Ascending aorta (tissue), 2 donors: Measurements from ENCODE around the gene MYRFL. TPM values are rescaled to one million over a fixed set of nuclear protein-coding genes. Genes with fewer than 3 reads are reported as not detected.
A peak's percentile ranks its signal among the peaks of the same experiment; 100 is the strongest.
"Not testable (repeated sequence)": the region's sequence is repeated elsewhere in the genome, so short reads cannot be mapped to it uniquely, and the experiment has no call there.

ENCODE experiments used
- DNase-seq, 2 donors: peaks; one replicate each; pipeline ENCODE4 v3.0.0-alpha.2; 2019; ENCODE audit warnings: low spot score in 2 of 2
- H3K27ac ChIP-seq, 2 donors: fragments of 200-600 bp; sonication (generic); one replicate each; pipeline ENCODE4 v1.5.1; 2016 to 2017; ENCODE audit warnings: mild to moderate bottlenecking in 1 of 2
- H3K27me3 ChIP-seq: fragments of 200-600 bp; sonication (generic); one replicate; pipeline ENCODE4 v1.5.1; 2017
- H3K36me3 ChIP-seq, 2 donors: fragments of 200-600 bp; sonication (generic); one replicate each; pipeline ENCODE4 v1.5.1; 2016
- H3K4me1 ChIP-seq, 2 donors: fragments of 200-600 bp; sonication (generic); one replicate each; pipeline ENCODE4 v1.5.1; 2016 to 2017; ENCODE audit warnings: mild to moderate bottlenecking in 1 of 2
- H3K4me3 ChIP-seq, 2 donors: fragments of 200-600 bp; sonication (generic); one replicate each; pipeline ENCODE4 v1.5.1; 2016 to 2017; ENCODE audit warnings: mild to moderate bottlenecking in 1 of 2
- H3K9me3 ChIP-seq, 2 donors: fragments of 200-600 bp; sonication (generic); one replicate each; pipeline ENCODE4 v1.5.1; 2016
- CTCF ChIP-seq, 3 experiments: fragments of 200-600 bp in 2 of 3; fragments of 450-650 bp in 1 of 3; sonication (generic) in 2 of 3; IDR thresholded peaks; one replicate each; pipeline ENCODE4 v1.5.1; 2016 to 2019; ENCODE audit warnings: antibody characterized with exemption in 3 of 3, mild to moderate bottlenecking in 1 of 3, moderate library complexity in 1 of 3
- intact Hi-C: fragments of 100-400 bp; cut with DNase I; formaldehyde crosslinking; loops from one replicate; pipeline ENCODE4 v1.15.1; 2023
- total RNA-seq: library from RNA; depleted of rRNA; stranded (reverse); fragments of >200 nt; gene quantifications from one replicate; pipeline ENCODE4 v1.1.0, GENCODE V29; 2016

MYRFL gene
- total RNA-seq, 1 donor from 2014 or later: not detected

DNA sequence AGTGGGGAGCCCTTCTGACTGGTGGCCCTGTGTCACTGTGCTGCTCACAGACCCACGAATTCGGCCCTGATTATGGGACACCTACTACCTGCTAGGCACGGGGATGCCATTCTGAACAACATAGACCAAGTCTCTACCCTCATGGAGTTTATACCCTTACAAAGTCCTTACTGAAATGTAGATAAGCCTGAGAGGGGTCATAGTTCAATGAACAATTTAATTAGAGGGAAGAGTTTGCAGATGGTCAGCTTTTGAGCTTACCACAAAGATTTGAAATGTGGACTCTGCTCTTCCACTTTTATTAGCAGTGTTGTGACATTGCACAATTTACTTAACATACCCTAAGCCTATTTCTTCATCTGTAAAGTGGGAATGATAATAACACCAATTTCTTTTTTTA is 161.1 kb downstream of the MYRFL start:
- no peak for DNase-seq
- Histone ChIP-seq H3K4me3 (no peak overlapping the region), H3K4me1 (peaks cover 3 to 12% of the 10 kb centered on the region in 2 donors), H3K27me3 (no peaks in the 10 kb centered on the region), H3K9me3 (no peaks in the 10 kb centered on the region), H3K27ac (no peak overlapping the region), H3K36me3 (no peaks in the 10 kb centered on the region)
- intact Hi-C loops: loop anchor here (5.0 kb wide), 1 partner anchor 56 kb away; no protein-coding TSS in a partner anchor
- TF ChIP-seq CTCF (IDR thresholded peaks at IDR 0.05): no peak

- H3K4me3 ChIP-seq: peak overlapping the region; percentile 43 to 44
- no peak for TF ChIP-seq CTCF (IDR thresholded peaks at IDR 0.05)
- H3K4me1 ChIP-seq: peaks cover 3 to 12% of the 10 kb centered on the region in 2 donors
- H3K27ac ChIP-seq: peak overlapping the region; percentile 72 to 79
- no peaks in the 10 kb centered on the region for H3K36me3 ChIP-seq
- H3K27me3 ChIP-seq: no peaks in the 10 kb centered on the region
- H3K9me3 ChIP-seq: no peaks in the 10 kb centered on the region
- DNase-seq: peak in 1 of 2 donors; percentile 78
- intact Hi-C loops: loop anchor here (5.0 kb wide), 1 partner anchor 55 kb away; no protein-coding TSS in a partner anchor
Observed at GRCh38 chr12:69987579-69988091, 162.6 kb downstream of the MYRFL start.

DNA sequence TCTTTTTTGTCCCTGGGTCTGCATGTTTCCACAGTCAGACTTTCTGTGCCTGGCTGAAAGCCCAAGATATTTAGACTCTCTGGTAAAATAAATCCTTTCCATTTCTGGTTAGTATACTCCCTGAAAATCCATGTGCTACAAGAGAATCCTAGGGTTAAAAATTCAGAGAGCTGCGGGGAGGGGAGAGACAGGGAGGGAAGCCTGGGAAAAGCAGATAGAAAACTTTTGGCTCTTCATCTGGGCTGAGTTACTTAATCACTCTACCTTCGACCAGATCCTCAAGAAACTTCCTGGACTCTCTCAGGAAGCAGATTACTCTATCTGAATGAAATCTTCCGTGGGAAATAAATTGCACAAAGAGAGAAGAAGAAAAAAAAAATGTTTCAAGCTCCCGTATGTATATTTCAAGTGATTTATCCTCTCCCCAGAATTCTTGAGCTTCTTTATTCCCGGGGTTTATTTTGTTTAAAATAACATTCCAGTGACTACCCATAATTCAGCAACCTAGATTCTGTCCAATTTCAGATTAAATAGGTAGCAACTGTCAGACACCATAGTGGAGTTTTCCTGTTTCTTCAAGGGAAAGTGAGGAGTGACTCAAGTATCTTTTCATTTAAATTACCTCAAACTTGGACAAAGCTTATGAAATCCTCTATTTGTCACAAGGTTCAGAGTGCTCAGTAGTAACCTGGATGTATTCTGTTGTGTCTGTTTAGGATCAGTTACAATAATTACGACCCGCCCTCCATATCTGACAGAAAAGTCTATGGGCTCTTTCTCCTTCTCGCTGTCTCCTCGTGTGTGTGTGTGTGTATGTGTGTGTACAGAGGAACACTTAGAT is 163.7 kb downstream of the MYRFL start:
- Histone ChIP-seq H3K4me1 (peaks cover 3 to 12% of the 10 kb centered on the region in 2 donors), H3K36me3 (no peaks in the 10 kb centered on the region), H3K9me3 (no peaks in the 10 kb centered on the region), H3K27me3 (no peaks in the 10 kb centered on the region), H3K4me3 (peak overlapping the region; percentile 43 to 44), H3K27ac (peak overlapping the region; percentile 72 to 79)
- DNase-seq: no peak
- intact Hi-C loops: loop anchor here (5.0 kb wide), 1 partner anchor 54 kb away; no protein-coding TSS in a partner anchor
- no peak for TF ChIP-seq CTCF (IDR thresholded peaks at IDR 0.05)

- peak overlapping the region; percentile 43 to 64 for H3K27ac ChIP-seq
- H3K9me3 ChIP-seq: no peaks in the 10 kb centered on the region
- H3K4me1 ChIP-seq: peaks cover 3 to 17% of the 10 kb centered on the region in 2 donors
- TF ChIP-seq CTCF (IDR thresholded peaks at IDR 0.05): no peak
- no peaks in the 10 kb centered on the region for H3K36me3 ChIP-seq
- no peak overlapping the region for H3K4me3 ChIP-seq
- intact Hi-C loops: no loop called here
- no peaks in the 10 kb centered on the region for H3K27me3 ChIP-seq
- no peak for DNase-seq
Observed at GRCh38 chr12:69991690-69992288, 166.8 kb downstream of the MYRFL start.

- Histone ChIP-seq H3K4me1 (peaks cover 0 to 7% of the 10 kb centered on the region in 2 donors), H3K9me3 (no peaks in the 10 kb centered on the region), H3K4me3 (no peak overlapping the region), H3K36me3 (no peaks in the 10 kb centered on the region), H3K27ac (no peak overlapping the region), H3K27me3 (no peaks in the 10 kb centered on the region)
- intact Hi-C loops: no loop called here
- TF ChIP-seq CTCF (IDR thresholded peaks at IDR 0.05): no peak
- DNase-seq: no peak
Observed at GRCh38 chr12:69993433-69993832, 168.4 kb downstream of the MYRFL start.

DNA sequence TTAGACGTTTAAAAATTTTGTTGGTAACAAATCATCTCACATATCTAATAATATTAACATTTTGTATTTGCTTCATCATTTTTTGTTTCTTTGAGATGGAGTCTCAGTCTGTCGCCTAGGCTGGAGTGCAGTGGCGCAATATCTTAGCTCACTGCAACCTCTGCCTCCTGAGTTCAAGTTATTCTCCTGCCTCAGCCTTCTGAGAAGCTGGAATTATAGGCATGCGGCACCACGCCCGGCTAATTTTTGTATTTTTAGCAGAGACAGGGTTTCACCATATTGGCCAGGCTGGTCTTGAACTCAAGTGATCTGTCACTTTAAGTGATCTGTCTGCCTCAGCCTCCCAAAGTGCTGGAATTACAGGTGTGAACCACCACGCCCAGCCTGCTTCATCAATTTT is 169.1 kb downstream of the MYRFL start:
- H3K4me1 ChIP-seq, H3K36me3 ChIP-seq, H3K27ac ChIP-seq, H3K9me3 ChIP-seq, H3K4me3 ChIP-seq, intact Hi-C loops, H3K27me3 ChIP-seq, DNase-seq: not testable (repeated sequence)
